ENCODE data around the gene SOX4.

DNA sequence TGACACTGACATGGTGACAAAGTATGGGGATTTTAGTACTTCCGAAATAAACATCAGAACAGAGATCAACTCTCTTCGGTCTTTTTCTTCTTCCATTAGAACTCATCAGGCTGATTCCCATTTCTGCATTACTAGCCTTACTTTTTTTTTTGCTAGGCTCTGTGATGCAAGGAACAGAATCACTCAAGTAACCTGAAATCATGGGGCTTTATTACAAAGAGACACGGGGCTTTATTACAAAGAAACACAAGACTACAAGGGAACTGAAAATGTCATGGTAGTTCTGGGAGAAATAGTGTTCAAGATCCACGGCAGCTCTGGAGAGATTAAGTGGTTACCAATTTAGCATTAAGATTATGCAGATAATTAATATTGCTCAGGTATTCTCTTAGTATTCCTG lies 11.6 kb downstream of the SOX4 start:
- TF ChIP-seq, protein P1, sequence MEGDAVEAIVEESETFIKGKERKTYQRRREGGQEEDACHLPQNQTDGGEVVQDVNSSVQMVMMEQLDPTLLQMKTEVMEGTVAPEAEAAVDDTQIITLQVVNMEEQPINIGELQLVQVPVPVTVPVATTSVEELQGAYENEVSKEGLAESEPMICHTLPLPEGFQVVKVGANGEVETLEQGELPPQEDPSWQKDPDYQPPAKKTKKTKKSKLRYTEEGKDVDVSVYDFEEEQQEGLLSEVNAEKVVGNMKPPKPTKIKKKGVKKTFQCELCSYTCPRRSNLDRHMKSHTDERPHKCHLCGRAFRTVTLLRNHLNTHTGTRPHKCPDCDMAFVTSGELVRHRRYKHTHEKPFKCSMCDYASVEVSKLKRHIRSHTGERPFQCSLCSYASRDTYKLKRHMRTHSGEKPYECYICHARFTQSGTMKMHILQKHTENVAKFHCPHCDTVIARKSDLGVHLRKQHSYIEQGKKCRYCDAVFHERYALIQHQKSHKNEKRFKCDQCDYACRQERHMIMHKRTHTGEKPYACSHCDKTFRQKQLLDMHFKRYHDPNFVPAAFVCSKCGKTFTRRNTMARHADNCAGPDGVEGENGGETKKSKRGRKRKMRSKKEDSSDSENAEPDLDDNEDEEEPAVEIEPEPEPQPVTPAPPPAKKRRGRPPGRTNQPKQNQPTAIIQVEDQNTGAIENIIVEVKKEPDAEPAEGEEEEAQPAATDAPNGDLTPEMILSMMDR (IDR thresholded peaks at IDR 0.05), result no peak
- TF ChIP-seq EZH2 (IDR thresholded peaks at IDR 0.05; ENCODE audit: borderline replicate concordance, insufficient read depth, low read depth, low read length, poor library complexity, severe bottlenecking), result no peak

Data from B cell (primary cell).